Body of pancreas (tissue), 4 donors: ENCODE results near the gene STX8.

Source experiments
- CTCF ChIP-seq, 7 experiments: fragments of 450-650 bp in 4 of 7; fragments of 200-600 bp in 3 of 7; sonication (generic) in 3 of 7; IDR thresholded peaks; one replicate each; pipeline ENCODE4 v1.5.1; 2016 to 2019; ENCODE audit warnings: antibody characterized with exemption in 7 of 7
- POLR2A ChIP-seq, 3 donors: fragments of 450-650 bp; IDR thresholded peaks; one replicate each; pipeline ENCODE4 v1.6.1; 2016; ENCODE audit warnings: antibody characterized with exemption in 3 of 3, mild to moderate bottlenecking in 2 of 3

- no peak for TF ChIP-seq CTCF (IDR thresholded peaks at IDR 0.05)
- TF ChIP-seq POLR2A (IDR thresholded peaks at IDR 0.05) = peak; percentile 49 to 54 (median 52)
Measured at GRCh38 chr17:9239793-9240658, 335.6 kb downstream of the STX8 start.
